HG02588 (cell line): ENCODE measurements around the gene METRNL.
"Not testable (repeated sequence)": the region's sequence is repeated elsewhere in the genome, so short reads cannot be mapped to it uniquely, and the experiment has no call there.

Source experiments
- ATAC-seq: cut with Tn5 transposase; IDR thresholded peaks from one replicate; pipeline ENCODE4 v1.9.1; 2021; ENCODE audit warnings: mild to moderate bottlenecking, moderate library complexity; ENCODE audit not compliant: unreplicated experiment

METRNL gene

GRCh38 chr17:83134456-83134855 lies 55.0 kb downstream of the METRNL start:
- ATAC-seq = not testable (repeated sequence)

GRCh38 chr17:83135692-83136091 lies 56.3 kb downstream of the METRNL start:
- no peak for ATAC-seq

DNA sequence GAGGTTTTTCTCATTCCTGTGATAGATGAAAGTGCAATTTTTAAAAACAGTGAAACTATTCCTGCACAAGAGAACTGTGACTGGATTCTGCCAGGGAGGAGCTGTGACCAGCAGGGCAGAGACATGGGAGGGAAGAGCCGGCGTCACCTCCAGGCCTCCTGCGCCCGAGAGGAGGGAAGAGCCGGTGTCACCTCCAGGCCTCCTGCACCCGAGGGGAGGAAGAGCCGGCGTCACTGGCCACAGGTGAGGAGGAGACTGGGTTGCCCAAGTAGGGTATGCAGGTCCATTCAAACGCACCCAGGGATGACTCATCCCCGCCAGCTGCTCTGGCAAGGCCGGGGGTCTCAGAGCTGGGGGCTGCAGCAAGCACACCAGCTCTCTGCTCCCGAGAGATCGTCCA lies 56.7 kb downstream of the METRNL start:
- no peak for ATAC-seq

DNA sequence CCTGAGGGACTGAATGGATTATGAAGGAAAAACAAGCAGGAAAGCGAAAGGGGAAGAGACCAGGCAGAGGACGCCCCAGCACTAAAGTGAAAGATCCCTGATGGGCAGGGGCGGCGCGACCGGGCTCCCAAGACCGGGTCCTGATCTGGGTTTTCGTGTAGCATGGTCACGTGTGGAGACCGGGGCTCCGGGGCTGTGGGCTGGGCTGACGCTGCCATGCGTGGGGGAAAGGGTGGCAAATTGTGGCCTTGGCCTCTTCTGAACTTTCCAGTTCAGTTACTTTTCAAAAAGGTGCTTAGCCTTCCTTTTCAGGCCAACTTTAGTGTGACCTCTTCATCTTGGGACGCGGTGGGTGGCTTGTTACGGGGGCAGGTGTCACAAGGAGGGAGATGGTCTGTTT lies 57.5 kb downstream of the METRNL start:
- no peak for ATAC-seq

- no peak for ATAC-seq
Observed at GRCh38 chr17:83137523-83137922, 58.1 kb downstream of the METRNL start.

DNA sequence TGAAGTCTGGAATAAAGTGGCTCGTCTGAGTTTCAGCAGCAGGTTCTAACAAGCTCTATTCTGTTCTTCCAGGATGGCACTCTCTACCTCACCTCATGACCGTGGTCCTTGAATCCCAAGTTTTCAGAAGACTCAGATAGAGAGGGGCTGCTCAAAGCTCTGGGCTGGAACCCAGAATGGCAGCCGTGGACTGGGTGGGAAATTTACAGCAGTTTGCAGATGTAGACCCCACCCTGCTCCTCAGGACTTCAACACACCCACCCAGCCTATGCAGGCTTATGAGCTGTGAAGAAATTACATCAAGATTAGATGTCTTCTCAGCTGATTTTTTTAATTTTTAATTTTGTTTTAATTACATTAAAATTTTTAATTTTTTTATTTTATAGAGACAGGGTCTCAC lies 59.4 kb downstream of the METRNL start:
- ATAC-seq = no peak

GRCh38 chr17:83139541-83140248 lies 60.3 kb downstream of the METRNL start:
- ATAC-seq = not testable (repeated sequence)

- not testable (repeated sequence) for ATAC-seq
Observed at GRCh38 chr17:83140249-83140566, 60.8 kb downstream of the METRNL start.

DNA sequence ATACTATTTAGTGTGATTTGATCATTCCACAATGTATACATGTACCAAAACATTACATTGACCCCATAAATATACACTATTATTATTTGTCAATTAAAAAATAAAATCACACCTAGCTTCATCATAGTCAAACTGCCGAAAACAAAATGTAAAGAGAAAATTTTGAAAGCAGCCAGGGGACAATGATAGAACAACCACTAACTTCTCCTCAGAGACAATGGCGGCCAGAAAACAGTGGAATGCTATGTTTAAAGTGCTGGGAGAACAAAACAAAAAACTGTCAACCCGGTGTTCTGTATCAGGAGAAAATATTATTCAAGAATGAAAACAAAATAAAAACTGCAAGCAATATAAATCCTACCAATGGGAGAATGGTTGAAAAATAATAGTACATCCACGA lies 63.2 kb downstream of the METRNL start:
- no peak for ATAC-seq

GRCh38 chr17:83143817-83144231 lies 64.4 kb downstream of the METRNL start:
- no peak for ATAC-seq
